K562 (cell line): ENCODE results near the gene LAMA3.

ENCODE experiments used
- CHD4 ChIP-seq: fragments of 200-600 bp; sonication (generic); IDR thresholded peaks from 3 replicates; pipeline ENCODE4 v1.6.1; 2012; ENCODE audit warnings: low read depth, mild to moderate bottlenecking, mixed read lengths, low read length, inconsistent platforms; ENCODE audit not compliant: insufficient read depth, insufficient replicate concordance, poor library complexity, severe bottlenecking
- CREB3 ChIP-seq: fragments of 450-650 bp; conservative IDR thresholded peaks from 2 replicates; pipeline ENCODE4 v1.6.1; 2016; ENCODE audit warnings: missing genetic modification characterization, low read depth, mild to moderate bottlenecking, missing compliant biosample characterization, moderate library complexity
- CTCF ChIP-seq, 3 experiments: IDR thresholded peaks in 2 of 3; conservative IDR thresholded peaks in 1 of 3; 2 replicates each; pipeline ENCODE4 v1.5.1; 2011 to 2012; ENCODE audit warnings: low read length in 3 of 3, mild to moderate bottlenecking in 3 of 3, control low read depth in 2 of 3, improper control_type of control experiment in 1 of 3, inconsistent platforms in 1 of 3, low read depth in 1 of 3, mixed read lengths in 1 of 3, moderate library complexity in 1 of 3; ENCODE audit not compliant: insufficient read depth in 2 of 3
- EP300 ChIP-seq: IDR thresholded peaks from 2 replicates; pipeline ENCODE4 v1.6.1; 2012; ENCODE audit warnings: low read length, improper control_type of control experiment
- HDAC6 ChIP-seq: IDR thresholded peaks from 2 replicates; pipeline ENCODE4 v1.6.1; 2012; ENCODE audit warnings: low read depth, mild to moderate bottlenecking, control low read depth, inconsistent platforms, low read length, moderate library complexity
- RBBP5 ChIP-seq: fragments of 200-600 bp; sonication (generic); IDR thresholded peaks from 2 replicates; pipeline ENCODE4 v1.6.1; 2012; ENCODE audit warnings: borderline replicate concordance, mild to moderate bottlenecking, low read length, control low read depth, inconsistent platforms; ENCODE audit not compliant: insufficient read depth, poor library complexity, severe bottlenecking
- ZBTB7A ChIP-seq: IDR thresholded peaks from 2 replicates; pipeline ENCODE4 v1.6.1; 2011; ENCODE audit warnings: low read depth, mild to moderate bottlenecking, low read length, moderate library complexity, borderline replicate concordance; ENCODE audit not compliant: control insufficient read depth
- ZNF274 ChIP-seq: IDR thresholded peaks from 2 replicates; pipeline ENCODE4 v1.6.1; 2011; ENCODE audit warnings: low read depth, mild to moderate bottlenecking, low read length, moderate library complexity, borderline replicate concordance
- ZNF407 ChIP-seq: fragments of 450-650 bp; IDR thresholded peaks from 2 replicates; pipeline ENCODE4 v1.6.1; 2016; ENCODE audit warnings: low read depth

GRCh38 chr18:23703987-23704384 is 14.7 kb downstream of the LAMA3 start:
- TF ChIP-seq RBBP5 (no peak), EP300 (no peak), HDAC6 (no peak), ZBTB7A (no peak), CHD4 (no peak), CTCF (IDR thresholded peaks at IDR 0.05 in 2 of 3, conservative IDR thresholded peaks at IDR 0.05 in 1 of 3; ENCODE audit: insufficient read depth in 2 of 3, low read depth in 1 of 3, low read length in 3 of 3) (no peak), ZNF407 (no peak), CREB3 (no peak), ZNF274 (no peak)
